ENCODE data around the gene CTNND1. TPM values are rescaled to one million over a fixed set of nuclear protein-coding genes. Genes with fewer than 3 reads are reported as not detected.

Gene CTNND1
- total and polyA plus RNA-seq, 2 of the 8 experiments (the other 6 are each of a cell fraction or from before 2014, with no cell fraction given), result 91.9 to 164 TPM

- TF ChIP-seq SUZ12 (IDR thresholded peaks at IDR 0.05; ENCODE audit: low read length), result no peak
- TF ChIP-seq PHF8 (conservative IDR thresholded peaks at IDR 0.05; ENCODE audit: low read depth, low read length), result peak; percentile 91
- peak in 1 of 2 experiments; percentile 97; a peak in 2 of 3 replicates for TF ChIP-seq EP300 (IDR thresholded peaks at IDR 0.05; ENCODE audit: borderline replicate concordance in 1 of 2, low read depth in 2 of 2, low read length in 2 of 2)
- TF ChIP-seq TAF1 (IDR thresholded peaks at IDR 0.05; ENCODE audit: low read depth, low read length), result peak; percentile 94
- peak; percentile 56; the same call in 1 of the 2 replicates for TF ChIP-seq RBBP5 (IDR thresholded peaks at IDR 0.05; ENCODE audit: borderline replicate concordance, low read depth, low read length)
- TF ChIP-seq TAF7 (optimal IDR thresholded peaks at IDR 0.05; ENCODE audit: borderline replicate concordance, low read depth, low read length), result peak; percentile 96
- peak; percentile 99 for TF ChIP-seq MAX (IDR thresholded peaks at IDR 0.05)
- TF ChIP-seq YY1 (IDR thresholded peaks at IDR 0.05; ENCODE audit: low read depth, low read length), result peak; percentile 88
- TF ChIP-seq POLR2AphosphoS5 (IDR thresholded peaks at IDR 0.05; ENCODE audit: low read depth, low read length), result peak; percentile 94
- peak; percentile 58; the same call in 1 of the 2 replicates for TF ChIP-seq SRF (IDR thresholded peaks at IDR 0.05; ENCODE audit: low read depth, low read length)
- TF ChIP-seq ATF3 (IDR thresholded peaks at IDR 0.05; ENCODE audit: insufficient read depth, low read depth, low read length), result peak; percentile 58; the same call in 1 of the 2 replicates
- TF ChIP-seq ATF2 (IDR thresholded peaks at IDR 0.05; ENCODE audit: low read length), result no peak; the same call in 1 of the 2 replicates
- no peak for TF ChIP-seq SAP30 (IDR thresholded peaks at IDR 0.05; ENCODE audit: insufficient read depth, insufficient replicate concordance, low read length)
- peak; percentile 77 for TF ChIP-seq CTBP2 (IDR thresholded peaks at IDR 0.05; ENCODE audit: borderline replicate concordance, insufficient read depth, insufficient read length, low read length)
- TF ChIP-seq CHD2 (IDR thresholded peaks at IDR 0.05; ENCODE audit: low read length), result peak; percentile 81
Observed at GRCh38 chr11:57741132-57742086, 20.2 kb upstream of the CTNND1 start, which contains the start of gene SELENOH (continued).
